ENCODE measurements around the gene CD44. TPM values are rescaled to one million over a fixed set of nuclear protein-coding genes. Genes with fewer than 3 reads are reported as not detected.
"Not testable (repeated sequence)": the region's sequence is repeated elsewhere in the genome, so short reads cannot be mapped to it uniquely, and the experiment has no call there.

Gene CD44
- total RNA-seq, 3 donors from 2014 or later, result 105 to 154 (median 136) TPM

DNA sequence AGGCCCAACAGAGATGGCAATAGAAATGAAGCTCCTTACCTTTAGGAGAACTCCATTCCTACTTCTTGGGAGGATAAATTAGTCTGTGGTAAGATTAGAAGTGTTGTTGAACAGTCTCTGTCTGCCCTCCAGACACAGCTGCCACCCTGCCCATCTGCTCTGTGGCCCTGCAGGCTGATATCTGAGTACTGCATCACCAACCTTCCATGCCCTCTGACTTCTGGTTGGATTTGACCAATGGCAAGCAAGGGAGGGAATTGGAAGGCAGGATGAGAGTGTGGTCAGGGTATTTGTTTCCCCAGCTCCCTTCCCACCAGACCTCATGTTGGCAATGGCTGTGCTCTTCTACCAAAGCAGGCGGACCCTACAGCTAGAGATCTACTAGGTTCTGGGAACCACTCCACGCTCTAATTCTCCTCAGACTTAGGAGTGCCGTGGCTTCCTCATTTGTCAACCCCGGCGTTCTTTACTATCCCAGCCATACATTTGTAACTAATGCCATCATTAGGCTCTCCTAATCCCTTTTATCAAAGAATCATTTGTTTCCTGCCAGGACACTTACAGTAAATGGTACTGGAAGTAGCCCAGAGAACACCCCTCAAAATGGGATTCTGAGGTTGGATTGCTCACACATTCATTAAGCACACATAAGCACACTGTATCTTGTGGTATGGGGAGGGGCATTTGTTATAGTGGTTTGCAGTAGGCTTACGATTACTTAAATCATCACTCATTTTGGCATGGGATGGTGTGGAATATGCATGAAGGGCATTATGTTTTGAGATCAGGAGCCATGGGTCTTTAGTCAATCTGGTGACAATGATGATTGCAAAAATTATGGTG, 35.4 kb upstream of the CD44 start:
- H3K4me3 ChIP-seq, result no peak overlapping the region
- intact Hi-C loops (cut with DNase I, micrococcal nuclease), result no loop called here
- no peaks in the 10 kb centered on the region for H3K9me3 ChIP-seq
- DNase-seq, result no peak
- H3K36me3 ChIP-seq (ENCODE audit: low read depth), result no peaks in the 10 kb centered on the region
- ATAC-seq, result no peak
- no peaks in the 10 kb centered on the region for H3K4me1 ChIP-seq (ENCODE audit: low read depth)
- TF ChIP-seq CTCF (IDR thresholded peaks at IDR 0.05), result no peak

DNA sequence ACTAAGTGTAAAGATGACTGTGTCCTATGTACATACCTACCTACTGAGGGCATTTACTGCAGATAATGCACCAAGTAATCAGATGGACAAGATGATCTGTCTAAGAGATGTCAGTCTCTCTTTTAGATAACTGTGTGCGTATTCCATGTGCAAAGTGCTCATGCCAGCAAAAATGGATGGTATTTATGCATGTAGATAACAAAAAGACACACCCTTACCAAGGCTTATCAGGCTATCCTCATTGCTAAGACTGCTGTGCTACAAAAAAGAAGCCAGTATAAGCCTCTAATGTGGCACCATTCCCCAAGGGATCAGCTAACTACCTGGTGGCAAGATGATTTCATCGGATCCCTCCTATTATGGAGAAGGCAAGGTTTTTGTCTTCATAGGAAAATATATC, 34.3 kb upstream of the CD44 start:
- no peaks in the 10 kb centered on the region for H3K36me3 ChIP-seq (ENCODE audit: low read depth)
- intact Hi-C loops (cut with DNase I, micrococcal nuclease), result no loop called here
- ATAC-seq, result no peak
- TF ChIP-seq CTCF (IDR thresholded peaks at IDR 0.05), result no peak
- DNase-seq, result no peak
- no peak overlapping the region for H3K4me3 ChIP-seq
- H3K4me1 ChIP-seq (ENCODE audit: low read depth), result no peaks in the 10 kb centered on the region
- H3K9me3 ChIP-seq, result no peaks in the 10 kb centered on the region

DNA sequence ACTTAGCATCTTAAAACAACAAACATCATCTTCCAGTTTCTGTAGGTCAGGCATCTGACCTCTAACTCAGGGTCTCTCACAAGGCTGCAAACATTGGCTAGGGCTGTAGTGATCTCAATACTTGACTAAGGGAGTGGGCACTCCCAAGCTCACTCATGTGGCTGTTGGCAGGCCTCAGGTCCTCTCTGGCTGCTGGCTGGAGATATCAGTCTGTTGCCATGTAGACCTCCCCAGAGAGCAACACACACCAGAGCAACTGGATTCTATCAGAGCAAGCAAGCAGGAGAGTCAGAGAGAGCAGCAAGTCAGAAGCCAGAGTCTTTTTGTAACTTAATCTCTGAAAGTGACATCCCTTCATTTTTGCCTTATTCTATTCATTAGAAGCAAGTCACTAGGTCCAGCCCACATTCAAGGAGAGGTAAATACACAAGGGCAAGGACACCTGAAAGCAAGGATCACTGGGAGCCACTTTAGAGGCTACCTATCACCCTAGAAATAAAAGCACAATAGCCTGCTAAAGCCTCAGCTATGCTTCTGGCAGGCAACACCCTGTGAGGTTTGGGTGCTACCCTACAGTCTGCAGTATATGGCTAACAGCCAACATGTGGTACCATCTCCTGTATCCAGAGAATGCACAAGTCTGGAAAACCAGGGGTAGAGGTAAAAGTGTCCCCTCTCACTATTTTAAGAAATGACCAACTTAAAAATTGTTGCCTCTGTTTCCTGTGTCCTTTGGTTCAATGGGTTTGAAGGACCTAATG, 33.5 kb upstream of the CD44 start:
- no peak for TF ChIP-seq CTCF (IDR thresholded peaks at IDR 0.05)
- Histone ChIP-seq H3K4me3 (no peak overlapping the region), H3K36me3 (ENCODE audit: low read depth) (no peaks in the 10 kb centered on the region), H3K4me1 (ENCODE audit: low read depth) (no peaks in the 10 kb centered on the region), H3K9me3 (no peaks in the 10 kb centered on the region)
- intact Hi-C loops (cut with DNase I, micrococcal nuclease), result no loop called here
- ATAC-seq (no peak), DNase-seq (no peak)

GRCh38 chr11:35106595-35106994, 32.4 kb upstream of the CD44 start:
- Histone ChIP-seq H3K4me3 (no peak overlapping the region), H3K9me3 (no peaks in the 10 kb centered on the region), H3K4me1 (ENCODE audit: low read depth) (no peaks in the 10 kb centered on the region), H3K36me3 (ENCODE audit: low read depth) (no peaks in the 10 kb centered on the region)
- ATAC-seq (peak; percentile 47), DNase-seq (no peak)
- TF ChIP-seq CTCF (IDR thresholded peaks at IDR 0.05), result no peak
- intact Hi-C loops (cut with DNase I, micrococcal nuclease), result no loop called here

DNA sequence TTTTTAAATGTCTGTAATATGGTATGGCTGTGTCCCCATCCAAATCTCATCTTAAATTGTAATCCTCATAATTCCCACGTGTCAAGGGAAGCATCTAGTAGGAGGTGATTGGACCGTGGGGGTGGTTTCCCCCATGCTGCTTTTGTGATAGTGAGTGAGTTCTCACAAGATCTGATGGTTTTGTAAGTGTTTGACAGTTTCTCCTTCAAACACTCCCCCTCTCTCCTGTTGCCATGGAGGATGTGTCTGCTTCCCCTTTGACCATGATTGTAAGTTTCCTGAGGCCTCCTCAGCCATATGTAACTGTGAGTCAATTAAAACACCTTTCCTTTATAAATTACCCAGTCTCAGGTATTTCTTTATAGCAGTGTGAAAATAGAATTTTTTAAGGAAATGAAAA, 31.1 kb upstream of the CD44 start:
- TF ChIP-seq CTCF (IDR thresholded peaks at IDR 0.05), result no peak
- Histone ChIP-seq H3K9me3 (no peaks in the 10 kb centered on the region), H3K4me1 (ENCODE audit: low read depth) (no peaks in the 10 kb centered on the region), H3K4me3 (no peak overlapping the region), H3K36me3 (ENCODE audit: low read depth) (no peaks in the 10 kb centered on the region)
- ATAC-seq, result no peak
- no peak for DNase-seq
- intact Hi-C loops (cut with DNase I, micrococcal nuclease), result no loop called here

- DNase-seq; H3K9me3 ChIP-seq; H3K4me3 ChIP-seq; H3K36me3 ChIP-seq (ENCODE audit: low read depth); H3K4me1 ChIP-seq (ENCODE audit: low read depth); intact Hi-C loops (cut with DNase I, micrococcal nuclease); ATAC-seq: not testable (repeated sequence)
These were observed 30.6 kb upstream of the CD44 start for GRCh38 chr11:35108336-35108735.

Measured in mucosa of descending colon (tissue), 3 donors.